Muscle layer of colon (tissue), 2 donors: ENCODE measurements around the gene GABPB2.
A peak's percentile ranks its signal among the peaks of the same experiment; 100 is the strongest.

Source experiments
- H3K27ac ChIP-seq: one replicate; pipeline ENCODE4 v1.7.0; 2013; ENCODE audit warnings: low read depth, mild to moderate bottlenecking, low read length, moderate library complexity
- H3K27me3 ChIP-seq, 2 donors: one replicate each; pipeline ENCODE4 v1.7.0; 2013; ENCODE audit warnings: low read length in 2 of 2, mild to moderate bottlenecking in 2 of 2; ENCODE audit not compliant: insufficient read depth in 2 of 2, control insufficient read depth in 1 of 2
- H3K36me3 ChIP-seq: one replicate; pipeline ENCODE4 v1.7.0; 2013; ENCODE audit warnings: mild to moderate bottlenecking, low read length; ENCODE audit not compliant: insufficient read depth
- H3K4me1 ChIP-seq: one replicate; pipeline ENCODE4 v1.7.0; 2013; ENCODE audit warnings: mild to moderate bottlenecking, low read length; ENCODE audit not compliant: insufficient read depth
- H3K4me3 ChIP-seq, 2 donors: one replicate each; pipeline ENCODE4 v1.7.0; 2013; ENCODE audit warnings: low read length in 2 of 2, low read depth in 1 of 2, mild to moderate bottlenecking in 1 of 2, moderate library complexity in 1 of 2
- H3K9ac ChIP-seq: one replicate; pipeline ENCODE4 v1.7.0; 2013; ENCODE audit warnings: low read length
- H3K9me3 ChIP-seq: one replicate; pipeline ENCODE4 v1.7.0; 2013; ENCODE audit warnings: mild to moderate bottlenecking, low read length
- donor health status: abdominal sarcoma.
- donor health status: Adenocarcinoma of cecum.

Gene GABPB2

DNA sequence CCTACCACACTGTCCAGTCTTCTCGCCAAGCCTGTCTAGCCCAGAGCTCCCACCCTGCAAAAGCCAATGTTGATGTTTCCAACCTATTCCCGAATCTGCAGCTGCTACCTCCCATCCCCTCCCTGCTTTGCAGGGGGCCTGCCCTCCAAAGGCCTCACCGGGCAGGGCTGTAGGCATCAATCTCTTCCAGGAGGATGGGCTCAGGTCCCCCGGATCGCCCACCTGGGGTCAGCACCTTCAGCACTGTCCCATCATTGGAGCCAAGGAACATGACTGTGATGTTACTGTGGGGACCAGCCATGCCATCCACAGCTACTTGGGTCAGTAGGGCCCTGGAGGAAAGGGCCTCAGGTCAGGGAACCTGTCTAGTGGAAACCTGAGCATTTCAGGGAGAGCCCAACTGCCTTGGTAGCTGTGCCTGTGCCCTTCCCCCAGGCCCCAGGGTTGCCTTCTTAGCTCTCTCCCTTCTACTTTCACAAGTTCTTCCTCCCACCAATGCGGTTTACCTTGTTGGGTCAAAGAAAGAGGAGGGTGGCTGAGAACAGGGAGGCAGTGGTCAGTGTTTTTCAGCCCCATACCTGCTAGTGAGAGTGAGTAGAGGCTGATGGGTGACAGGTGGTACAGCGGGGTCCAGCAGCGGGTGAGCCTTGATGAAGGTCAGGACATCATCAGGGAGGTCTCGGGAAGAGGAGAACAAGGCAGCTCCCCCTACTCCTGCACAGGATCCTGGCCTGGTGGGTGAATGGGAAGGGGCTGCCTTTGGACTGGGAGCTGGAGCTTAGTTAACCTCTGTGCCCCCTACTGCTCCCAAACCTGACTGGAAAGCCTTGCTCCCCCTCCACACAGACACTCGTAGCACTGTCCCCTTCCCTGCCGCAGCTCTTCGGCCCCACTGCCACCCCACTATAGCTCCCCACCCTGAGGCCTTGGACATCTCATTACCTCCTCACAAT lies 65.1 kb downstream of the GABPB2 start:
- Histone ChIP-seq H3K27me3 (no peaks in the 10 kb centered on the region), H3K27ac (no peak overlapping the region), H3K9ac (no peak overlapping the region), H3K4me3 (no peak overlapping the region), H3K36me3 (peaks cover 7% of the 10 kb centered on the region), H3K9me3 (no peaks in the 10 kb centered on the region), H3K4me1 (peaks cover 4% of the 10 kb centered on the region)

DNA sequence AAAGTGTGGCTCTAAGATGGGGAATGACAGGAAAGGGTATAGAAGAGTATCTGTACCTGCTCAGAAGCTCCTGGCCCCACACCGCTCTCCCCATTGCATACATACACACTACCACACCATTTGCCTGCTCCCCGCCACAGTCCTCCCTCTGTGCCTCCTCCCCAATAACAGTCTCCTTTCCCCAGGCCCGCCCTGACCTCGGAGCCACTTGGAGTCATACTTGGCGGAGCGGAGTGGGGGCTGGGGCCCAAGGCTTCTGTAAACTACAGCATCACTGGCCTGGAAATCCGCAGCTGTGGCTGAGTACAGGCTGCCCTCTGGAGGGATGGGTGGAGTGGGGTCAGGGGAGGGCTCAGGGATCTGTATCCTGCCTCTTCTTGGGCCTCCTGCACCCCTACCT lies 67.2 kb downstream of the GABPB2 start:
- Histone ChIP-seq H3K4me3 (no peak overlapping the region), H3K27ac (no peak overlapping the region), H3K4me1 (no peaks in the 10 kb centered on the region), H3K36me3 (peaks cover 7% of the 10 kb centered on the region), H3K27me3 (no peaks in the 10 kb centered on the region), H3K9ac (no peak overlapping the region), H3K9me3 (no peaks in the 10 kb centered on the region)

DNA sequence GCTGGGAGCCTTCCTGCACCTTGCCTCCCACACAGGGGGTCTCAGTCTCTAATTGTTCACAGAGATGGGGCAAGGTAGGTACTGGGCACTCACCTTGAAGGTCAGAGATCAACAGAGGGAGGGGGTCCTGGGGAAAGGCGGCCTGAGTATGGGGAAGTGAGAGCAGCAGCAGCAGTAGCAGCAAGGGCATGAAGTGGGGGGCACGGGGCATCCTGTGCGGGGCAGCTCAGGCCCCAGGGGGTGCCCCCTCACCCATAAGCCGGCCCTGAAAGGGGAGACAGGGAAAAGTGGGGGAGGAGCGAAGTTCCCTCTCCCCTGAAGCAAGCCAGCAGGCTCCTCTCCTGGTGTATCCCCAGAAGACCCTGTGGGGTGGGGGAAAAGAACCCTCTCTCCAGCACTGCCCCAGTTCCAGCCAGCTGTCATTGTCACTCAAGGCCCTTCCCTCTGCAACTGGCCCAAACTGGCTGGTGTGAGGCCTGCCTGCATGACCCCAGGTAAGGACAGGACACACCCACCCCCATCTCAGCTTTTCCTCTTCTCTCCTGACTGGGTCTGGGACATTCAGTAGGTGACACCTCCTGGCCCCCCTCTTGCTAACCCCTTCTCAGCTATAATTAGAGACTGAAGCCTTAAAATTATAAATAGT lies 72.0 kb downstream of the GABPB2 start:
- no peak overlapping the region for H3K27ac ChIP-seq
- no peaks in the 10 kb centered on the region for H3K27me3 ChIP-seq
- no peaks in the 10 kb centered on the region for H3K36me3 ChIP-seq
- H3K9me3 ChIP-seq: no peaks in the 10 kb centered on the region
- no peak overlapping the region for H3K4me3 ChIP-seq
- no peak overlapping the region for H3K9ac ChIP-seq
- H3K4me1 ChIP-seq: peaks cover 29% of the 10 kb centered on the region

DNA sequence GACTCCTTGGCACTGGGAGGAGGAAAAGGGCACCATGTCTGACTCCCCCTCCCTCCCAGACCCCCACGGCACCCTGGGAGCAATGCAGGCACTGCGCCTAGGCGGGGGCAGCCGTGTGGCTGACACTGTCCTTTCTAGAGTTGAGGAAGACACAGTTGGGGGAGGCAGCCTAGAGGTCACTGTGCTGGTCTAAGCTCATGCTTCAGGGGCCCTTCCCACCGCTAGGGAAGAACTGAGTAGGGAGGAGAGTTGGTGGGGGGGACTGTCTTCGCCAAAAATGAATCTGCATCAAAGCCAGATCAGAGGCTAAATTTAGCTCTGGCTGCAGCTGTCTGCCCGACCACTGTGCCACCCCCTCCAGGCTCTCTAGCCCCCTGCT lies 72.5 kb downstream of the GABPB2 start:
- H3K27ac ChIP-seq: no peak overlapping the region
- no peaks in the 10 kb centered on the region for H3K9me3 ChIP-seq

DNA sequence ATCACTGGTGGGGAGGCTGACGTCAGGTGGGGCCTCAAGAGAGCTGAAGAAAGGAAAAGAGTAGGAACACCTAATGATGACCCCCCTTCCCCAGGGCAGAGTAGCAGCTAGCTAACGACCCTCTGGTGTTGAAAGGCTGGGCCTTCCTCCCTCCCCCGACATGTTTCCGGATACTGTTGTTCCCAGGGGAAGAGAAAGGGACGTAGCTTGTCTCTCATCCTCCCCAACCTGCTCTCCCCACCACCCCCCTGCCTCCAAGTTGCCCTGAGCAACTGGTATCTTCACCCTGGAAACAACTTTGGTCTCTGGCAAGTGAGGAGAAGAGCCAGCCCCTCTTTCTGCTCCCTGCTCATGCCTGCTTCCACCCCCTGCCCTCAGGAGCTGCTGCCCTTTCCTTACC lies 73.4 kb downstream of the GABPB2 start:
- Histone ChIP-seq H3K4me3 (no peak overlapping the region), H3K9me3 (no peaks in the 10 kb centered on the region), H3K27me3 (no peaks in the 10 kb centered on the region), H3K9ac (no peak overlapping the region), H3K27ac (no peak overlapping the region), H3K4me1 (peaks cover 30% of the 10 kb centered on the region), H3K36me3 (no peaks in the 10 kb centered on the region)

More for the DNA sequence above, 72.5 kb downstream of the GABPB2 start:
- H3K9ac ChIP-seq: no peak overlapping the region
- H3K4me1 ChIP-seq: peaks cover 30% of the 10 kb centered on the region
- H3K4me3 ChIP-seq: no peak overlapping the region
- H3K36me3 ChIP-seq: no peaks in the 10 kb centered on the region
- H3K27me3 ChIP-seq: no peaks in the 10 kb centered on the region

DNA sequence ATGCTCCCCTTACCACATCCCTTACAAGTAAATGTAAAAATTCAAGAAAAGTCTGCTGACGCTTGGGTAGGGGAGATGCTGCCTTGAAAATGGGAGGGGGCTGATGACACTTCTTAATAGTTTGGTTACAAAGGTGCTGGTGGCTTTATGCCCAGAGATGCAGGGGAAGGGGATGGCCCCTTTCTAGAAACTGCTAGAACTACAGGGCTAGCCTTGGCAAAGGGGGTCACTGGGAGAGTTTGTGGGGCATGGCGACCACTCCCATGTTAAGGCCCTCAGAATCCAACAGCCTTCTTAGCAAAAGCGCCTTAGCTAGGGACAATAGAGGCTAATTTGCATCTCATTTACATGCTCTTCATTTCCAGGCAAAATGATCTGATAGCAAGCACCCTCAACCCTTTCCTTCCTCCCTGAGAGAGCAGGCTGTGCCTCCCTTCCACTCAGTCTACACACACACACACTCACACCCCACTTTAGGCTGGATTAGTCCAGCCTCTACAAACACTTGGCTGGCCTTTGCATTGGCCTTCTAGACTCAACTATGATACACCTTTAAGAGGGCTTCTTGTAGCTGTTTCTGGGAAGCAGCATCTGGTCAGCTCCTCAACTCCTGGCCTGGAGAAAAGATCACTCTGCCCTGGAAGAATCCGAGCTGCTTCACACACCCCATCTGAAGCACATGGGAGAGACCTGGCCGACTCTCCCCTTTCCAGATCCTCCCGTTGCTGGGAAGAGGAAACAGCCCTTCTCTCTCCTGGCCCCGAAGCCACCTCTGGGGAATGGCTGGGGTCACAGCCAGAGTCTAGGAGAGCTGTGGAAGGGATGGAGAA lies 74.1 kb downstream of the GABPB2 start:
- Histone ChIP-seq H3K27me3 (no peaks in the 10 kb centered on the region), H3K4me3 (peak overlapping the region in 1 of 2 donors; percentile 97), H3K9me3 (no peaks in the 10 kb centered on the region), H3K27ac (no peak overlapping the region), H3K36me3 (no peaks in the 10 kb centered on the region), H3K9ac (peak overlapping the region; percentile 53), H3K4me1 (peaks cover 30% of the 10 kb centered on the region)

DNA sequence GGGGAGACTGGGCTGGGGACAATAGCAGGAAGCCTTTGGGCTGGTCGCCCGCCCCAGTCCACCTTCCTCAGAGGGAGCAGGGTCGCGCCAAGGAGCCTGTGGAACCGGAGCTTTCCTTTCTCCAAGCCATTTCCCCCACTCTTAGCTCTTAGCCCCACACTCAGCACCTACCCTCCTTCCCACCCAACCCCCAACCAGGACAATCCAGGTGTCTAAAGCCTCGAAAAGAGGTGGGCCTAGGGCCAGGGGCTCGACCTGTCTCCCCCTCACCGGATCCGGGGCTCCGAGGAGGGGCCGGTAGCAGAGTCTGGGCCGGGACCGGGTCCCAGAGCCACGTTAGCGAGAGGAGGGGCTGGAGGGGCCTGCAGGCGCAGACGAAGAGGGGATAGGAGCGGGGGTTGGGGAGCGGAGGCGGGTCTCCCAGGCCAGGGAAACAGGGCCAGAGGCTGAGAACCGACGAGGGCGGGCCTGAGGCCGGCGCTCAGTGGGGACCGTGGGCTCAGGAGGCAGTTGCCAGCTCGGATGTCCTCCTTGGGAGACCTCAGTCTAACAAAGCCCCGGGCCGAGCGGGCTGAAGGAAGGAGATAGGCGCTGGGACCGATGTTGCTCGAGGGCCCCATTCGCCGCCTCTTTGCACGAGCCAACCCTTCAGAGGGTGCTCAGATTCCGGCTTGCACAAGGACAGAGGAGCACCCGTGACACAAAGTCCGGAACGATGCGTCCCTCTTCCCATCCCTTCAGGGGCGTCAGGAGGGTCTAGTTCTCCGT lies 74.9 kb downstream of the GABPB2 start:
- peaks cover 30% of the 10 kb centered on the region for H3K4me1 ChIP-seq
- H3K9me3 ChIP-seq: no peaks in the 10 kb centered on the region
- no peaks in the 10 kb centered on the region for H3K27me3 ChIP-seq
- peak overlapping the region; percentile 85 to 97 for H3K4me3 ChIP-seq
- H3K36me3 ChIP-seq: no peaks in the 10 kb centered on the region
- peak overlapping the region; percentile 53 for H3K9ac ChIP-seq
- H3K27ac ChIP-seq: peak overlapping the region; percentile 90

DNA sequence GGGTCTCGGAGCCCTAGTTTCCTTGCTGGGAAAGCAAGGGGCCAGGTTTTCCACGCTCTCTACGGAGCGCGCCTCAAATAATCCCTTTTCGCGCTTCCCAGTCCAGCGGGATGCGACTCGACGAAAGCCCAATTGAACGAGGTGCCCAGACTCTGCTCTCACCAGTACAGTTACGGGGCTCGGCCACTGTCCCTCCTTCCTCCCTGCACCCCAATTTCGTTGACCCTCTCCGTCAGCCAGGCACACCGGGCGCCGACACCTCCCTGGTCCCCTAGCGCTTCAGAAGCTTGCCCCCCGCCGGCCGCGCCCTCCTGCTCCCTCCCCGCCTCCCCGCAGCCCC lies 75.5 kb downstream of the GABPB2 start:
- no peaks in the 10 kb centered on the region for H3K36me3 ChIP-seq
- peak overlapping the region; percentile 85 to 97 for H3K4me3 ChIP-seq
- peak overlapping the region; percentile 53 for H3K9ac ChIP-seq
- H3K27me3 ChIP-seq: no peaks in the 10 kb centered on the region
- no peaks in the 10 kb centered on the region for H3K9me3 ChIP-seq
- H3K27ac ChIP-seq: peak overlapping the region; percentile 90
- peaks cover 30% of the 10 kb centered on the region for H3K4me1 ChIP-seq

DNA sequence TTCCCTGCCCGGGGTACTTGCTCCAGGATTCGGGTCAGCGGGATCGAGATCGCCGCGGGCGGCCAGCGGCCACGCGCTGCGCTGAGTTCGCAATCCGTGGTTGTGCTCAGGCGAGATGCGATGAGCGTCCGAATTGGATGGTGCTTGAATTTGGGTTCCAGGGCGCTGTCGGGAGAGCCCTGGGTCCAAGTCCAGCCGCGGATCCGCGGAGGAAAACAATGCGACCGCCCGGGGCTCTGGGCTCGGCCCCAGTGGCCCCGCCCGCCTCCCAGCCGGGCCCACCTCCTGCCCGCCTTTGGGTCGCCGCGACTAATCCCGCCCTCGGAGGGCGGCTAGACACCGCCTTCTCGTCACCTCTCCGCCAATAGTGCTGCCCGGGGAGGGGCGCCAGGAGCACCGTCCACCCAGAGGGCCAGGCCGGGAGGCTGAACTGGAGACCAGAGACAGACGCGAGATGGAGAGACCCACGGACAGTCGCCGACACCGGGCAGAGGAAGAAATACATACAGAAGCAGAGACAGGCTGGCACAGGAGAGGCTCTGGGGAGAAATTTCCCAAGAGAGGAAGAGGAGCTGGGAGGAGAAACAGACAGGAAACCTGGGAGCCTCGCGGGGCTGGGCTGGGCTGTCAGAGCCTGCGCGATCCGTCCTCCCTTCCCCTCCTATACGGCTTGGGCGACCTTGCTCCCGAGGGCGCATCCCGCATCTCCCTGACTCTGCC lies 76.0 kb downstream of the GABPB2 start, which contains the start of gene SEMA6C:
Gene SEMA6C (minus strand): TSS at position 220 of the 720 bp plus-strand sequence. CDS start 4,010 bp downstream, outside the sequence.
- Histone ChIP-seq H3K9me3 (no peaks in the 10 kb centered on the region), H3K27me3 (no peaks in the 10 kb centered on the region), H3K36me3 (no peaks in the 10 kb centered on the region), H3K4me3 (peak within 1 kb of the TSS; percentile 85 to 97), H3K27ac (peak within 1 kb of the TSS; percentile 90), H3K9ac (peak within 1 kb of the TSS; percentile 75), H3K4me1 (peaks cover 30% of the 10 kb centered on the region)

DNA sequence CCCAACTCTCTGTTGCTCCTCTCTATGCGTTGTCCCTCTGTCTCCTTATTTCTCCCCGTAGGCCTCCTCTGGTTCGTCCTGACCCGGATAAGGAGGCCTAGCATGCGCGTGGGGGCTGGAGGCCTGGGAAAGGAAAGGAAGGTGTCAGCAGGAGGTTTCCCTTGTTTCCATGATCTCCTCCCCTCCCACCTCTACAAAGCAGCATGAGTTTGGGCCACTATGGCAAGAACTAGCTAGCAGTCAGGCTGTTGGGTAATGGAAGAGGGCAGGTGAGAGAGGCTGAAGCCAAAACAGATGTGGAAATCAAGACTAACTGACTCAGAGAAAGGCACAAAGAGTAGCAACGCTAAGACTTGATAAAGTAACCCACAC lies 76.6 kb downstream of the GABPB2 start:
- Histone ChIP-seq H3K27me3 (no peaks in the 10 kb centered on the region), H3K9me3 (no peaks in the 10 kb centered on the region), H3K36me3 (no peaks in the 10 kb centered on the region), H3K4me1 (peaks cover 30% of the 10 kb centered on the region), H3K9ac (peak overlapping the region; percentile 75), H3K4me3 (peak overlapping the region; percentile 85 to 97), H3K27ac (peak overlapping the region; percentile 80)
